Measurements from ENCODE around the gene PGLYRP1. TPM values are rescaled to one million over a fixed set of nuclear protein-coding genes. Genes with fewer than 3 reads are reported as not detected.

PGLYRP1 gene
- polyA plus RNA-seq, 1 of the 3 experiments (the other 2 are of a cell fraction), result not detected

GRCh38 chr19:46035546-46035945, 12.7 kb upstream of the PGLYRP1 start:
- Histone ChIP-seq H3K4me2 (no peak overlapping the region), H3K27me3 (ENCODE audit: insufficient read depth) (peaks cover 38% of the 10 kb centered on the region; the same call in 1 of the 2 replicates), H3K9me3 (no peaks in the 10 kb centered on the region), H4K20me1 (ENCODE audit: insufficient read depth) (no peaks in the 10 kb centered on the region), H3K27ac (ENCODE audit: low read depth in 2 of 2, low read length in 1 of 2) (no peak overlapping the region), H3K4me3 (ENCODE audit: low read depth in 2 of 2, low read length in 1 of 2) (no peak overlapping the region), H3K9me2 (no peaks in the 10 kb centered on the region), H3K4me1 (ENCODE audit: control insufficient read depth in 1 of 2, insufficient read depth in 2 of 2, low read depth in 1 of 2, low read length in 1 of 2) (no peaks in the 10 kb centered on the region), H2AFZ (ENCODE audit: low read depth) (no peak overlapping the region), H3F3A (replicated peaks; ENCODE audit: insufficient read depth) (no peaks in the 10 kb centered on the region), H3K79me2 (ENCODE audit: insufficient read depth) (no peaks in the 10 kb centered on the region), H3K9ac (no peak overlapping the region), H3K36me3 (replicated peaks in 1 of 2; ENCODE audit: control insufficient read depth in 1 of 2, insufficient read depth in 2 of 2, low read length in 1 of 2) (no peaks in the 10 kb centered on the region)
- ChIA-PET POLR2A (no interaction called here), CTCF (interaction anchor here (0.9 to 3.0 kb wide), 3 partner anchors 19 to 153 kb away, joined by 4 to 14 read pairs (median 5); no protein-coding TSS in a partner anchor)
- no peak for TF ChIP-seq NFIC (IDR thresholded peaks at IDR 0.05; ENCODE audit: borderline replicate concordance)
- TF ChIP-seq, protein P1, sequence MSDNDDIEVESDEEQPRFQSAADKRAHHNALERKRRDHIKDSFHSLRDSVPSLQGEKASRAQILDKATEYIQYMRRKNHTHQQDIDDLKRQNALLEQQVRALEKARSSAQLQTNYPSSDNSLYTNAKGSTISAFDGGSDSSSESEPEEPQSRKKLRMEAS (IDR thresholded peaks at IDR 0.05; ENCODE audit: low read depth), result no peak
- no peak for TF ChIP-seq YY1 (IDR thresholded peaks at IDR 0.05; ENCODE audit: low read depth)
- TF ChIP-seq EZH2phosphoT487 (IDR thresholded peaks at IDR 0.05; ENCODE audit: borderline replicate concordance, low read depth), result no peak
- TF ChIP-seq USF2 (IDR thresholded peaks at IDR 0.05; ENCODE audit: borderline replicate concordance, low read depth, low read length), result no peak
- TF ChIP-seq IRF3 (IDR thresholded peaks at IDR 0.05; ENCODE audit: low read depth, low read length), result no peak
- TF ChIP-seq SIN3A (IDR thresholded peaks at IDR 0.05; ENCODE audit: borderline replicate concordance, low read depth, low read length), result no peak
- TF ChIP-seq JUND (IDR thresholded peaks at IDR 0.05), result no peak
- no peak for TF ChIP-seq REST (IDR thresholded peaks at IDR 0.05; ENCODE audit: low read depth, low read length)
- no peak for TF ChIP-seq TEAD4 (IDR thresholded peaks at IDR 0.05; ENCODE audit: borderline replicate concordance, insufficient read depth)
- TF ChIP-seq ZBTB33 (IDR thresholded peaks at IDR 0.05; ENCODE audit: borderline replicate concordance, low read depth), result no peak
- TF ChIP-seq POLR2AphosphoS5 (IDR thresholded peaks at IDR 0.05; ENCODE audit: low read depth, low read length), result no peak
- TF ChIP-seq RCOR1 (IDR thresholded peaks at IDR 0.05; ENCODE audit: low read length), result no peak
- TF ChIP-seq RFX5 (IDR thresholded peaks at IDR 0.05; ENCODE audit: low read length), result no peak
- TF ChIP-seq GABPA (IDR thresholded peaks at IDR 0.05; ENCODE audit: low read depth), result no peak
- no peak for TF ChIP-seq FOXJ3 (CRISPR knock-in tag; IDR thresholded peaks at IDR 0.05)
- no peak for TF ChIP-seq RAD21 (IDR thresholded peaks at IDR 0.05; ENCODE audit: low read length)
- TF ChIP-seq NRF1 (IDR thresholded peaks at IDR 0.05; ENCODE audit: low read depth, low read length), result no peak
- WGBS (ENCODE audit: low lambda C conversion rate), result 12% methylated on average over 3 of the region's 6 CpGs
- no peak for DNase-seq
